ENCODE measurements around the gene AGBL4.

- TF ChIP-seq REST (IDR thresholded peaks at IDR 0.05; ENCODE audit: low read depth): no peak
- TF ChIP-seq POLR2A (IDR thresholded peaks at IDR 0.05; ENCODE audit: borderline replicate concordance, extremely low read depth, insufficient read depth, insufficient read length): no peak
- TF ChIP-seq CTCF (IDR thresholded peaks at IDR 0.05 in 2 of 3, conservative IDR thresholded peaks at IDR 0.05 in 1 of 3; ENCODE audit: borderline replicate concordance in 1 of 3, insufficient read depth in 1 of 3, low read depth in 2 of 3, low read length in 2 of 3): no peak
- no peak for TF ChIP-seq ELF1 (IDR thresholded peaks at IDR 0.05; ENCODE audit: borderline replicate concordance, low read depth)
- no peak for TF ChIP-seq YY1 (IDR thresholded peaks at IDR 0.05; ENCODE audit: extremely low read depth, insufficient replicate concordance, low read depth, low read length)
- no peak for TF ChIP-seq ZBTB33 (IDR thresholded peaks at IDR 0.05; ENCODE audit: extremely low read depth, insufficient replicate concordance, low read length)
Measured at GRCh38 chr1:48629867-48630266, 1393.9 kb downstream of the AGBL4 start.

Data from HCT116 (cell line).